ENCODE measurements around the gene AFAP1L1.

AFAP1L1 gene

GRCh38 chr5:149228618-149229297 lies 42.9 kb upstream of the AFAP1L1 start:
- H4K20me1 ChIP-seq (ENCODE audit: insufficient read depth) = no peaks in the 10 kb centered on the region
- no peaks in the 10 kb centered on the region for H3K79me2 ChIP-seq (ENCODE audit: insufficient read depth, low read depth)
- no peak overlapping the region for H3K4me2 ChIP-seq
- H3K4me1 ChIP-seq (ENCODE audit: low read depth, poor library complexity, severe bottlenecking) = no peaks in the 10 kb centered on the region
- H2AFZ ChIP-seq (ENCODE audit: low read depth) = no peak overlapping the region
- no peaks in the 10 kb centered on the region for H3K36me3 ChIP-seq (ENCODE audit: insufficient read depth)
- no peak overlapping the region for H3K27ac ChIP-seq
- no peak for TF ChIP-seq CTCF (conservative IDR thresholded peaks at IDR 0.05; ENCODE audit: low read depth, low read length)
- H3K9ac ChIP-seq = no peak overlapping the region
- H3K4me3 ChIP-seq (IDR thresholded peaks at IDR 0.05; ENCODE audit: insufficient read depth, low read depth, low read length) = no peak overlapping the region
- H3K27me3 ChIP-seq (ENCODE audit: insufficient read depth, low read depth) = no peaks in the 10 kb centered on the region

GRCh38 chr5:149229298-149229937 lies 42.2 kb upstream of the AFAP1L1 start:
- H3K27ac ChIP-seq = no peak overlapping the region
- H3K36me3 ChIP-seq (ENCODE audit: insufficient read depth) = no peaks in the 10 kb centered on the region

DNA sequence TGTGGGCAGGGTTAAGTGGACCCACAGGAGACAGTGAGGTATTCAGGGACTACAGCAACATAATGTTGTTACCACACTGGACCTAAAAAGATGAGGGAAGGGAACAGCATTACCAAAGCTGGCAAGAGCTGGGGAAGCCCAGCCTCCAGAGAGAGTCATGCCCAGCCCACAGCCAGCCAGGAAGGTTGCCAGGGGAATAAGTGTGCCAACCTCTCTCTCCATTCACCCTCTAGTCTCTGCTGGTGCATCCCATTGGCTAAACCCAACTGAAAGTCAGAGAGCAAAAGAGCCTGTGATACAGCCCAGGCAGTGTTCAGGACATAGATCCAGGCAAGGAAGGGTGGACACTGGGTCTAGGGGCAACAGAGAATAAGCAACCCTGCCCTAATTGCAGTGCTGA lies 35.8 kb upstream of the AFAP1L1 start:
- Histone ChIP-seq H3K9ac (no peak overlapping the region), H3K4me2 (no peak overlapping the region), H3K36me3 (ENCODE audit: insufficient read depth) (no peaks in the 10 kb centered on the region), H4K20me1 (ENCODE audit: insufficient read depth) (no peaks in the 10 kb centered on the region), H3K4me1 (ENCODE audit: low read depth, poor library complexity, severe bottlenecking) (no peaks in the 10 kb centered on the region), H3K79me2 (ENCODE audit: insufficient read depth, low read depth) (no peaks in the 10 kb centered on the region), H3K4me3 (IDR thresholded peaks at IDR 0.05; ENCODE audit: insufficient read depth, low read depth, low read length) (no peak overlapping the region), H3K27ac (no peak overlapping the region), H3K27me3 (ENCODE audit: insufficient read depth, low read depth) (no peaks in the 10 kb centered on the region), H2AFZ (ENCODE audit: low read depth) (no peak overlapping the region)
- no peak for TF ChIP-seq CTCF (conservative IDR thresholded peaks at IDR 0.05; ENCODE audit: low read depth, low read length)

More at GRCh38 chr5:149229298-149229937, 42.2 kb upstream of the AFAP1L1 start:
- TF ChIP-seq CTCF (conservative IDR thresholded peaks at IDR 0.05; ENCODE audit: low read depth, low read length) = no peak
- Histone ChIP-seq H3K9ac (no peak overlapping the region), H3K27me3 (ENCODE audit: insufficient read depth, low read depth) (no peaks in the 10 kb centered on the region), H3K4me2 (no peak overlapping the region), H3K79me2 (ENCODE audit: insufficient read depth, low read depth) (no peaks in the 10 kb centered on the region), H3K4me3 (IDR thresholded peaks at IDR 0.05; ENCODE audit: insufficient read depth, low read depth, low read length) (no peak overlapping the region), H2AFZ (ENCODE audit: low read depth) (no peak overlapping the region), H3K4me1 (ENCODE audit: low read depth, poor library complexity, severe bottlenecking) (no peaks in the 10 kb centered on the region), H4K20me1 (ENCODE audit: insufficient read depth) (no peaks in the 10 kb centered on the region)

DNA sequence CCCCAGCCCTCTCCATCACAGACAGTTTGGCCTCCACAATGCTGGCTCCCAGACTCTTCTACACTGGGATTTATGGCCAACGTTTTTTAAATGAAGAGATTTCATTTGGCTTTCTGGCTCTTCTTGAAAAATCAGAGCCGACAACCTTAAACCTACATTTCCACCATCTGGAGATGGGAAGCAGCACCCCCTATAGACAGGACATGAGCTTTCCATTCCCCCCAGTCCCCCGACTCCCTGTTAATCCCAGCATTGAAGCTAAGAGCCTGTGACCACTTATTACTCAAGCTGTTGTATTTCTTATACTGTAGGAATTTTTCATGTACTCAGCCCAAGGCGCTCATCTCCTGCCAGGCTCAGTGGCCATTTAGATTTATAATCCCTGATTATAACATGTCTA lies 34.0 kb upstream of the AFAP1L1 start:
- Histone ChIP-seq H3K4me3 (IDR thresholded peaks at IDR 0.05; ENCODE audit: insufficient read depth, low read depth, low read length) (no peak overlapping the region), H3K27ac (no peak overlapping the region)

More for the DNA sequence above, 34.0 kb upstream of the AFAP1L1 start:
- no peaks in the 10 kb centered on the region for H3K27me3 ChIP-seq (ENCODE audit: insufficient read depth, low read depth)
- H3K79me2 ChIP-seq (ENCODE audit: insufficient read depth, low read depth) = no peaks in the 10 kb centered on the region
- no peaks in the 10 kb centered on the region for H3K4me1 ChIP-seq (ENCODE audit: low read depth, poor library complexity, severe bottlenecking)
- no peak overlapping the region for H3K9ac ChIP-seq
- no peaks in the 10 kb centered on the region for H3K36me3 ChIP-seq (ENCODE audit: insufficient read depth)
- no peak for TF ChIP-seq CTCF (conservative IDR thresholded peaks at IDR 0.05; ENCODE audit: low read depth, low read length)
- H3K4me2 ChIP-seq = no peak overlapping the region
- no peak overlapping the region for H2AFZ ChIP-seq (ENCODE audit: low read depth)
- no peaks in the 10 kb centered on the region for H4K20me1 ChIP-seq (ENCODE audit: insufficient read depth)
